HG03457 (cell line): Measurements from ENCODE around the gene NCDN.
A peak's percentile ranks its signal among the peaks of the same experiment; 100 is the strongest.

ENCODE experiments used
- ATAC-seq: cut with Tn5 transposase; IDR thresholded peaks from one replicate; pipeline ENCODE4 v1.9.1; 2021; ENCODE audit warnings: moderate number of reproducible peaks; ENCODE audit not compliant: unreplicated experiment

Gene NCDN

GRCh38 chr1:35554266-35555211 is 3.1 kb upstream of the NCDN start:
- ATAC-seq, result no peak

- no peak for ATAC-seq
These were observed 2.4 kb upstream of the NCDN start for GRCh38 chr1:35555212-35555584.

- no peak for ATAC-seq
These were observed 1.8 kb upstream of the NCDN start for GRCh38 chr1:35555601-35556477.

- no peak for ATAC-seq
These were observed 998 bp upstream of the NCDN start for GRCh38 chr1:35556484-35557117.

GRCh38 chr1:35557118-35557610 is 435 bp upstream of the NCDN start, which contains the start of gene KIAA0319L:
TSS of gene KIAA0319L (minus strand) at chr1:35557403. CDS start at chr1:35554491, 2,912 bp downstream.
- ATAC-seq, result peak; percentile 54

GRCh38 chr1:35558374-35559316 is 1.0 kb downstream of the NCDN start:
- no peak for ATAC-seq

- ATAC-seq, result no peak
These were observed 1.8 kb downstream of the NCDN start for GRCh38 chr1:35559317-35559944.

GRCh38 chr1:35560256-35561225 is 2.9 kb downstream of the NCDN start:
- no peak for ATAC-seq

- no peak for ATAC-seq
These were observed 3.8 kb downstream of the NCDN start for GRCh38 chr1:35561297-35561971.

GRCh38 chr1:35561972-35562680 is 4.5 kb downstream of the NCDN start:
- no peak for ATAC-seq

GRCh38 chr1:35563166-35563565 is 5.6 kb downstream of the NCDN start:
- ATAC-seq, result no peak

GRCh38 chr1:35564037-35564883 is 6.7 kb downstream of the NCDN start:
- no peak for ATAC-seq

- ATAC-seq, result no peak
These were observed 7.5 kb downstream of the NCDN start for GRCh38 chr1:35564884-35565741.

GRCh38 chr1:35565742-35566133 is 8.1 kb downstream of the NCDN start:
- no peak for ATAC-seq

GRCh38 chr1:35567947-35568558 is 10.5 kb downstream of the NCDN start:
- ATAC-seq, result no peak
